ENCODE results near the gene NLRC4. TPM values are rescaled to one million over a fixed set of nuclear protein-coding genes. Genes with fewer than 3 reads are reported as not detected.

The NLRC4 gene
- total and polyA plus RNA-seq, 10 of the 15 experiments (the other 5 are each of a cell fraction or from before 2014, with no cell fraction given), result 0.01 to 0.58 (median 0.40) TPM

DNA sequence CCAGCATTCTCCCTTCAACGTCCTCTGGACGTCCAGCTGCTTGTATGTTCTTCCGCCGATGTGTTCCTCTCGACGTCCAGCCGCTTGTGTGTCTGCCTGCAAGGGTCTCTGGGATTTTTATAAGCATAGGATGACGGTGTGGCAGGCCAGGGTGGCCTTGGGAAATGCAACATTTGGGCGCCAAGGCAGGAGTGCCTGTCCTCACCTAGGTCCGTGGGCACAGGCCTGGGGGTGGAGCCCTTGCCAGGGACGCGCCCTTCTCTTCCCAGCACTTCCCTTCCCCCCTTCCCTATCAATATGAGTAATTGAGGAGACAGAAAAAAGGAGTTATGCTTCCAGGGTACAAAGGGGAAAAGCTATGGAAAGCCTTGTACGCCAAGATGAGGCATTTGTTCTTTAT, 6.4 kb downstream of the NLRC4 start:
- no TSS peak for BruUV-seq (replicated peaks)
- no peak overlapping the region for H3K9ac ChIP-seq (ENCODE audit: control insufficient read depth, insufficient read depth, low read length)
- no peaks in the 10 kb centered on the region for H3K9me3 ChIP-seq (replicated peaks; ENCODE audit: control insufficient read depth, insufficient read depth, low read length)
- H3K4me3 ChIP-seq, result no peak overlapping the region
- no peak overlapping the region for H2AFZ ChIP-seq (ENCODE audit: control insufficient read depth, low read depth, low read length)
- in situ Hi-C loops (cut with MboI) (no loop called here), intact Hi-C loops (cut with micrococcal nuclease; ENCODE audit: unreplicated experiment) (no loop called here)
- CTCF ChIA-PET, result no interaction called here
- no peaks in the 10 kb centered on the region for H3K79me2 ChIP-seq (ENCODE audit: control insufficient read depth, insufficient read depth, low read length)
- DNase-seq (ENCODE audit: low read depth, low spot score), result no peak
- RAD21 ChIA-PET (ENCODE audit: unreplicated experiment), result no interaction called here
- no peak for ATAC-seq
- no peak overlapping the region for H3K27ac ChIP-seq (ENCODE audit: control insufficient read depth, insufficient read depth)
- no peak for FAIRE-seq
- H3K4me1 ChIP-seq (ENCODE audit: control insufficient read depth, insufficient read depth, low read length), result no peaks in the 10 kb centered on the region
- no peak overlapping the region for H3K4me2 ChIP-seq (ENCODE audit: control insufficient read depth, insufficient read depth)
- SMC1A ChIA-PET (ENCODE audit: uncharacterized antibody, unreplicated experiment), result no interaction called here
- WGBS (ENCODE audit: insufficient coverage, insufficient replicate concordance, low lambda C conversion rate, missing lambda C conversion rate), result 79% methylated on average over 13 of the region's 13 CpGs
- H4K20me1 ChIP-seq (ENCODE audit: control insufficient read depth, insufficient read depth), result no peaks in the 10 kb centered on the region
- POLR2A ChIA-PET, result no interaction called here
- TF ChIP-seq EZH2 (IDR thresholded peaks at IDR 0.05; ENCODE audit: borderline replicate concordance, control insufficient read depth, low read depth, low read length) (no peak), WRNIP1 (IDR thresholded peaks at IDR 0.05; ENCODE audit: borderline replicate concordance, low read depth, low read length) (no peak)
- TF ChIP-seq, protein P1, sequence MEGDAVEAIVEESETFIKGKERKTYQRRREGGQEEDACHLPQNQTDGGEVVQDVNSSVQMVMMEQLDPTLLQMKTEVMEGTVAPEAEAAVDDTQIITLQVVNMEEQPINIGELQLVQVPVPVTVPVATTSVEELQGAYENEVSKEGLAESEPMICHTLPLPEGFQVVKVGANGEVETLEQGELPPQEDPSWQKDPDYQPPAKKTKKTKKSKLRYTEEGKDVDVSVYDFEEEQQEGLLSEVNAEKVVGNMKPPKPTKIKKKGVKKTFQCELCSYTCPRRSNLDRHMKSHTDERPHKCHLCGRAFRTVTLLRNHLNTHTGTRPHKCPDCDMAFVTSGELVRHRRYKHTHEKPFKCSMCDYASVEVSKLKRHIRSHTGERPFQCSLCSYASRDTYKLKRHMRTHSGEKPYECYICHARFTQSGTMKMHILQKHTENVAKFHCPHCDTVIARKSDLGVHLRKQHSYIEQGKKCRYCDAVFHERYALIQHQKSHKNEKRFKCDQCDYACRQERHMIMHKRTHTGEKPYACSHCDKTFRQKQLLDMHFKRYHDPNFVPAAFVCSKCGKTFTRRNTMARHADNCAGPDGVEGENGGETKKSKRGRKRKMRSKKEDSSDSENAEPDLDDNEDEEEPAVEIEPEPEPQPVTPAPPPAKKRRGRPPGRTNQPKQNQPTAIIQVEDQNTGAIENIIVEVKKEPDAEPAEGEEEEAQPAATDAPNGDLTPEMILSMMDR (IDR thresholded peaks at IDR 0.05 in 2 of 3, conservative IDR thresholded peaks at IDR 0.05 in 1 of 3; ENCODE audit: control insufficient read depth in 2 of 3, extremely low read depth in 1 of 3, insufficient read depth in 1 of 3, low read depth in 3 of 3, low read length in 3 of 3), result no peak
- no peaks in the 10 kb centered on the region for H3K27me3 ChIP-seq (replicated peaks in 1 of 2; ENCODE audit: control insufficient read depth in 2 of 2, insufficient read depth in 2 of 2, low read length in 1 of 2)
- H3K36me3 ChIP-seq (ENCODE audit: control insufficient read depth in 2 of 2, insufficient read depth in 2 of 2, low read length in 1 of 2), result no peaks in the 10 kb centered on the region

DNA sequence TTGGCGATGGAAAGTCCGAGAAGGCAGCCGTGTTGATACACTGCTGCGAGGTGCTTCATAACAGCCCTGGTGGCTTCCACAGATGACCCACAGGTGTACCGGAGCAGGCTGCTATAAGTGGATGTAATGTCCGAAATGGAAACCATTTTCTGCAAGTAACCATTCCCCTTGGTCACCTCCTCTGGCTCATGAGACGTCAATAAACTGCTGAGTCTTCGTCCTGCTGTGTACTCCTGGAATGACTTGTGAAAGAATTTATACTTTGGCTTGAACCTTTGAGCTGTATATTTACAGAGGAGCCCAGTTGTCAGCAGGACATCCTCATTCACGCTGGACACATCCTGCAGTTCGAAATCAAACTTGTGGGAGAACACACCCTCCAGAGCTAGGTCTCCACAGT, 14.4 kb downstream of the NLRC4 start:
- Histone ChIP-seq H3K4me1 (ENCODE audit: control insufficient read depth, insufficient read depth, low read length) (no peaks in the 10 kb centered on the region), H3K9ac (ENCODE audit: control insufficient read depth, insufficient read depth, low read length) (no peak overlapping the region), H4K20me1 (ENCODE audit: control insufficient read depth, insufficient read depth) (no peaks in the 10 kb centered on the region), H3K9me3 (replicated peaks; ENCODE audit: control insufficient read depth, insufficient read depth, low read length) (no peaks in the 10 kb centered on the region), H3K4me2 (ENCODE audit: control insufficient read depth, insufficient read depth) (no peak overlapping the region), H3K4me3 (no peak overlapping the region), H3K36me3 (ENCODE audit: control insufficient read depth in 2 of 2, insufficient read depth in 2 of 2, low read length in 1 of 2) (no peaks in the 10 kb centered on the region), H3K79me2 (ENCODE audit: control insufficient read depth, insufficient read depth, low read length) (no peaks in the 10 kb centered on the region), H3K27ac (ENCODE audit: control insufficient read depth, insufficient read depth) (no peak overlapping the region), H3K27me3 (replicated peaks in 1 of 2; ENCODE audit: control insufficient read depth in 2 of 2, insufficient read depth in 2 of 2, low read length in 1 of 2) (no peaks in the 10 kb centered on the region), H2AFZ (ENCODE audit: control insufficient read depth, low read depth, low read length) (no peak overlapping the region)
- FAIRE-seq (no peak), DNase-seq (ENCODE audit: low read depth, low spot score) (no peak), ATAC-seq (no peak)
- in situ Hi-C loops (cut with MboI) (no loop called here), intact Hi-C loops (cut with micrococcal nuclease; ENCODE audit: unreplicated experiment) (no loop called here)
- ChIA-PET SMC1A (ENCODE audit: uncharacterized antibody, unreplicated experiment) (interaction anchor here (0.6 kb wide), 1 partner anchor 767 kb away, joined by 3 read pairs; no protein-coding TSS in a partner anchor), CTCF (no interaction called here), RAD21 (ENCODE audit: unreplicated experiment) (no interaction called here), POLR2A (interaction anchor here (0.6 kb wide), 1 partner anchor 30 kb away, joined by 3 read pairs; no protein-coding TSS in a partner anchor)
- WGBS (ENCODE audit: insufficient coverage, insufficient replicate concordance, low lambda C conversion rate, missing lambda C conversion rate), result 61% methylated on average over 10 of the region's 10 CpGs
- BruUV-seq (replicated peaks), result no TSS peak
- TF ChIP-seq RFX5 (IDR thresholded peaks at IDR 0.05; ENCODE audit: low read depth, low read length) (no peak), TCF7 (IDR thresholded peaks at IDR 0.05; ENCODE audit: borderline replicate concordance) (no peak), IKZF1 (conservative IDR thresholded peaks at IDR 0.05) (no peak)
- TF ChIP-seq, protein P2, sequence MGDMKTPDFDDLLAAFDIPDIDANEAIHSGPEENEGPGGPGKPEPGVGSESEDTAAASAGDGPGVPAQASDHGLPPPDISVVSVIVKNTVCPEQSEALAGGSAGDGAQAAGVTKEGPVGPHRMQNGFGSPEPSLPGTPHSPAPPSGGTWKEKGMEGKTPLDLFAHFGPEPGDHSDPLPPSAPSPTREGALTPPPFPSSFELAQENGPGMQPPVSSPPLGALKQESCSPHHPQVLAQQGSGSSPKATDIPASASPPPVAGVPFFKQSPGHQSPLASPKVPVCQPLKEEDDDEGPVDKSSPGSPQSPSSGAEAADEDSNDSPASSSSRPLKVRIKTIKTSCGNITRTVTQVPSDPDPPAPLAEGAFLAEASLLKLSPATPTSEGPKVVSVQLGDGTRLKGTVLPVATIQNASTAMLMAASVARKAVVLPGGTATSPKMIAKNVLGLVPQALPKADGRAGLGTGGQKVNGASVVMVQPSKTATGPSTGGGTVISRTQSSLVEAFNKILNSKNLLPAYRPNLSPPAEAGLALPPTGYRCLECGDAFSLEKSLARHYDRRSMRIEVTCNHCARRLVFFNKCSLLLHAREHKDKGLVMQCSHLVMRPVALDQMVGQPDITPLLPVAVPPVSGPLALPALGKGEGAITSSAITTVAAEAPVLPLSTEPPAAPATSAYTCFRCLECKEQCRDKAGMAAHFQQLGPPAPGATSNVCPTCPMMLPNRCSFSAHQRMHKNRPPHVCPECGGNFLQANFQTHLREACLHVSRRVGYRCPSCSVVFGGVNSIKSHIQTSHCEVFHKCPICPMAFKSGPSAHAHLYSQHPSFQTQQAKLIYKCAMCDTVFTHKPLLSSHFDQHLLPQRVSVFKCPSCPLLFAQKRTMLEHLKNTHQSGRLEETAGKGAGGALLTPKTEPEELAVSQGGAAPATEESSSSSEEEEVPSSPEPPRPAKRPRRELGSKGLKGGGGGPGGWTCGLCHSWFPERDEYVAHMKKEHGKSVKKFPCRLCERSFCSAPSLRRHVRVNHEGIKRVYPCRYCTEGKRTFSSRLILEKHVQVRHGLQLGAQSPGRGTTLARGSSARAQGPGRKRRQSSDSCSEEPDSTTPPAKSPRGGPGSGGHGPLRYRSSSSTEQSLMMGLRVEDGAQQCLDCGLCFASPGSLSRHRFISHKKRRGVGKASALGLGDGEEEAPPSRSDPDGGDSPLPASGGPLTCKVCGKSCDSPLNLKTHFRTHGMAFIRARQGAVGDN (IDR thresholded peaks at IDR 0.05), result no peak
- TF ChIP-seq, protein P3, sequence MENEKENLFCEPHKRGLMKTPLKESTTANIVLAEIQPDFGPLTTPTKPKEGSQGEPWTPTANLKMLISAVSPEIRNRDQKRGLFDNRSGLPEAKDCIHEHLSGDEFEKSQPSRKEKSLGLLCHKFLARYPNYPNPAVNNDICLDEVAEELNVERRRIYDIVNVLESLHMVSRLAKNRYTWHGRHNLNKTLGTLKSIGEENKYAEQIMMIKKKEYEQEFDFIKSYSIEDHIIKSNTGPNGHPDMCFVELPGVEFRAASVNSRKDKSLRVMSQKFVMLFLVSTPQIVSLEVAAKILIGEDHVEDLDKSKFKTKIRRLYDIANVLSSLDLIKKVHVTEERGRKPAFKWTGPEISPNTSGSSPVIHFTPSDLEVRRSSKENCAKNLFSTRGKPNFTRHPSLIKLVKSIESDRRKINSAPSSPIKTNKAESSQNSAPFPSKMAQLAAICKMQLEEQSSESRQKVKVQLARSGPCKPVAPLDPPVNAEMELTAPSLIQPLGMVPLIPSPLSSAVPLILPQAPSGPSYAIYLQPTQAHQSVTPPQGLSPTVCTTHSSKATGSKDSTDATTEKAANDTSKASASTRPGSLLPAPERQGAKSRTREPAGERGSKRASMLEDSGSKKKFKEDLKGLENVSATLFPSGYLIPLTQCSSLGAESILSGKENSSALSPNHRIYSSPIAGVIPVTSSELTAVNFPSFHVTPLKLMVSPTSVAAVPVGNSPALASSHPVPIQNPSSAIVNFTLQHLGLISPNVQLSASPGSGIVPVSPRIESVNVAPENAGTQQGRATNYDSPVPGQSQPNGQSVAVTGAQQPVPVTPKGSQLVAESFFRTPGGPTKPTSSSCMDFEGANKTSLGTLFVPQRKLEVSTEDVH (IDR thresholded peaks at IDR 0.05; ENCODE audit: low read depth, partially characterized antibody), result no peak
